ENCODE data around the gene RNF39. TPM values are rescaled to one million over a fixed set of nuclear protein-coding genes. Genes with fewer than 3 reads are reported as not detected.

Gene RNF39
- total RNA-seq, 4 donors from 2014 or later, result 0.36 to 1.7 (median 0.71) TPM

- ATAC-seq (ENCODE audit: low FRiP score) (no peak), DNase-seq (ENCODE audit: low spot score) (no peak)
- TF ChIP-seq CTCF (IDR thresholded peaks at IDR 0.05), result no peak
Observed at GRCh38 chr6:30073489-30074235, 1.9 kb downstream of the RNF39 start.

DNA sequence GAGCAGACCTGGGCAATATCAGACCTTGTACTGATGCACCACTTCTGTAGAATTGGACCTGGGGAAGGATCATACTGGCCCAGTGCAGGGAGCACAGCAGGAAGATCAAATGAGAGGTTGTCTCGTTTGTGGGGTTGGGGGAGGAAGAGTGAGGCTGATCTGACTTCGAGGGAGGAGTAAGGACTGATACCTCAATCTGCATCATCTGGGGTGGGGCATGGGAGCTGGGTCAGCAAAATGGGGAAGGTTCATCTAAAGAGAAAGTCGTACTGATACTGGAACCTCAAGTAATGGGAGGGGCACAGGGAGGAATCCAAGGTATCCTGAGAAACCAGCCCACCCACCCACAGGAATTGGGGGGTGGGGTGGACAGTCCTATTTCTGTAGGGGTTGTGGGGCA lies 3.7 kb downstream of the RNF39 start:
- DNase-seq (ENCODE audit: low spot score), result no peak

GRCh38 chr6:30071081-30071818 lies 4.3 kb downstream of the RNF39 start:
- TF ChIP-seq CTCF (IDR thresholded peaks at IDR 0.05), result no peak
- ATAC-seq (ENCODE audit: low FRiP score) (no peak), DNase-seq (ENCODE audit: low spot score) (no peak)

More for the DNA sequence above, 3.7 kb downstream of the RNF39 start:
- ATAC-seq (ENCODE audit: low FRiP score), result no peak
- no peak for TF ChIP-seq CTCF (IDR thresholded peaks at IDR 0.05)

- DNase-seq (ENCODE audit: low spot score) (peak; percentile 62), ATAC-seq (ENCODE audit: low FRiP score) (no peak)
- no peak for TF ChIP-seq CTCF (IDR thresholded peaks at IDR 0.05)
Observed at GRCh38 chr6:30067460-30068139, 8.0 kb downstream of the RNF39 start.

DNA sequence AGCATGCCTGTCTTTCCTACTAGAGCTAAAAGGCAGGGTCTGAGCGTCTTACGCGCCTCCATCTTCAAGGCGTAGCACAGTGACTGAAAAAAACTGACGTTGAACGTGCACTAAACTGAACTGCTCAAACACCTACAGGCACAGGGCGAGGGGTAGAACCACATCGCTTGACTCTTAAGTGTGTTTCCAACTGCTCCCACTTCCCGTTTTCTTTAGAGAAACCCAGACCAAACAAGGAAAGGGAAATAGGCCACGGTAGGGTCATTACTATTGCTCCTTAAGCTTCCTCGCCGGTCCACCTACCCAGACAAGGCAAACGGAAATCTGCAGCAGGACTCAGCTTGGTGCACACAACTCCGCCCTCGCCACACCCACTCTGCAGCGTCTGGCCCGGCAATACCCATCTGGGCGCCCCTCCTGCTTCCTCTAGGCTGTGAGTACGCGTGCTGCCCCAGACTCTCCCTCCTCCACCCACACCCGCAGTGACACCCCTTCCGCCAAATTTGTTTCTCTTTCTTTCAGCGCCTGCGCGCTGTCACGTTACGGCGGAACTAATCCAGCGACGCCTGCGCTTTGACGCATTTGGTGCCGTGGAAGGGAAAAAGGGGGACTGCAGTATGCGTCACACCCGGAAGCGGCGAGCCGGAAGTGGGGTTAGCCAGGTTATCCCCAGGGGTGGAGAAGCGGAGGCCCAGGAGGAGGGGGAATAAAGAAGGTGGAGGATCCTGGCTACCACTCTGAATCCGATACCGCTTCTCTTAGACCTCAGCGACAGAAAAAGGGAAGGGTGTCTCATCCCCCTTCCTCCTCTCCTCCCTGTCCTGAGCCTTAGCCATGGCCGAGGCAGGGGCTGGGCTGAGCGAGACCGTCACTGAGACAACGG lies 8.8 kb downstream of the RNF39 start, which contains the start of gene PPP1R11:
PPP1R11 (plus strand) TSS at position 622 of the 883 bp plus-strand sequence; CDS start at position 835, 213 bp downstream.
- TF ChIP-seq CTCF (IDR thresholded peaks at IDR 0.05), result no peak
- peak; percentile 99 for ATAC-seq (ENCODE audit: low FRiP score)
- peak; percentile 86 for DNase-seq (ENCODE audit: low spot score)

DNA sequence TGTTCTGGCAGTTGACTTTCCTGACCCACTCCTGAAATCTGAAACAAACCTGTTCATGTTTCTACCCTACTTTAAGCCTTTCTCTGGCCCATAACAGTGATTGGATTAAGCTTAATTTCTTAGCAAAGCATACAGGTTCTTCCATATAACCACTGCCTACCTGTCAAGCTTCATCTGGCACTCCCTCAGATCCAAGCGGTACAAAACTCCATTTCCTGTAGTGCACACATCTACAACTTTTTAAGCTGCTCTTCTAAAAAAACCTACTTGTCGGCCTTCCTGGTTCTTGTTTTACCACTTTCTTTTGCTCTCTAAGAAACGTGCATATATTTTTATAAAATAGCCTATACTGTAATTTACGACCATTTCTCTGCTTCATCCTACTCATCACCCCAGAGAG lies 9.5 kb downstream of the RNF39 start:
- DNase-seq (ENCODE audit: low spot score), result no peak
- ATAC-seq (ENCODE audit: low FRiP score), result no peak
- TF ChIP-seq CTCF (IDR thresholded peaks at IDR 0.05), result no peak
